Astrocyte of the cerebellum (primary cell): ENCODE measurements around the gene JPH4.

ENCODE experiments used
- DNase-seq: peaks from one replicate; pipeline ENCODE4 v3.0.0-alpha.2; 2011; ENCODE audit warnings: low read depth
- H3K4me3 ChIP-seq: 2 replicates; pipeline ENCODE4 v1.5.1; 2011; ENCODE audit warnings: mild to moderate bottlenecking, low read depth, low read length, moderate library complexity
- in situ Hi-C: cut with HindIII; loops from 2 replicates; pipeline ENCODE4 v1.10.0; 2017; ENCODE audit warnings: low sequenced_read_pairs
- TF ChIP-seq, protein P1 (sequence below): IDR thresholded peaks from 2 replicates; pipeline ENCODE4 v1.5.1; 2012; ENCODE audit warnings: low read length, low read depth, moderate library complexity, mild to moderate bottlenecking; ENCODE audit errors: missing control alignments

JPH4 gene

DNA sequence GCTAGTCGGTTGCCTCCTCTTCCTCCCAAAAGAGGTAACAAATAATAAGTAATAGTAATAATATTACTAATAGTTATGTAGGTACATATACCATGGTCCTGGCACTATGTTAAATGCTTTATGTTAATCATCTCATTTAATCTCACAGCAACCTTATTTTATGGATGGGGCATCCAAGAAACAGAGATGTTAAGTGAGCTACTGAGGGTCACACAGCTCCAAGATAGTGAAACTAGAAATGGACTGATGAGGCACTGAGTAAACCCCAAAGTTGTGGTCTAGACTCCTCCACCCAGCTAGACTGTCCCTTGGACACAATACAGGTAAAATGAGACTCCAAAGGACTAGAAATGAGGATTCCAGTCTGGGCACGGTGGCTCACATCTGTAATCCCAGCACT, 42.1 kb downstream of the JPH4 start:
- H3K4me3 ChIP-seq, result no peak overlapping the region
- in situ Hi-C loops, result no loop called here
- TF ChIP-seq, protein P1, sequence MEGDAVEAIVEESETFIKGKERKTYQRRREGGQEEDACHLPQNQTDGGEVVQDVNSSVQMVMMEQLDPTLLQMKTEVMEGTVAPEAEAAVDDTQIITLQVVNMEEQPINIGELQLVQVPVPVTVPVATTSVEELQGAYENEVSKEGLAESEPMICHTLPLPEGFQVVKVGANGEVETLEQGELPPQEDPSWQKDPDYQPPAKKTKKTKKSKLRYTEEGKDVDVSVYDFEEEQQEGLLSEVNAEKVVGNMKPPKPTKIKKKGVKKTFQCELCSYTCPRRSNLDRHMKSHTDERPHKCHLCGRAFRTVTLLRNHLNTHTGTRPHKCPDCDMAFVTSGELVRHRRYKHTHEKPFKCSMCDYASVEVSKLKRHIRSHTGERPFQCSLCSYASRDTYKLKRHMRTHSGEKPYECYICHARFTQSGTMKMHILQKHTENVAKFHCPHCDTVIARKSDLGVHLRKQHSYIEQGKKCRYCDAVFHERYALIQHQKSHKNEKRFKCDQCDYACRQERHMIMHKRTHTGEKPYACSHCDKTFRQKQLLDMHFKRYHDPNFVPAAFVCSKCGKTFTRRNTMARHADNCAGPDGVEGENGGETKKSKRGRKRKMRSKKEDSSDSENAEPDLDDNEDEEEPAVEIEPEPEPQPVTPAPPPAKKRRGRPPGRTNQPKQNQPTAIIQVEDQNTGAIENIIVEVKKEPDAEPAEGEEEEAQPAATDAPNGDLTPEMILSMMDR, result no peak
- DNase-seq, result no peak

DNA sequence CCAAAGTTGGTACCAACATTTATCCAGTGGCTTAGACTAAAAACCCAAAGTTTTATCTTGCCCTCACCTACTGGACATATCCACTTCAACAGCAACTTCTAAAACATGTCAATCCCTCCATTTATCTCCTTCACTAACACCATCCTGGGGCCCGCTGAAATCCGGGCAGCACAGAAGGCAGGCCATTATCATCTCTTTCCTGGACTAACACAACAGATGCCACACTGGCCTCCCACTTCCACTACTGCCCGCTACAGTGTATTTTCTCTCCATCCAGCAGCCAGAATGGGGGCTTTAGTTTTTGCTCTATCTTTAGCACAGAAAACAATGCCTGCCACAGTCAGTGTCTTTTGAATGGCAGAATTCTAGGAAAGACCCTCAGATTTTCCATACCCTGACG, 42.6 kb downstream of the JPH4 start:
- TF ChIP-seq, protein P1, result no peak
- no peak for DNase-seq
- H3K4me3 ChIP-seq, result no peak overlapping the region
- in situ Hi-C loops, result no loop called here

DNA sequence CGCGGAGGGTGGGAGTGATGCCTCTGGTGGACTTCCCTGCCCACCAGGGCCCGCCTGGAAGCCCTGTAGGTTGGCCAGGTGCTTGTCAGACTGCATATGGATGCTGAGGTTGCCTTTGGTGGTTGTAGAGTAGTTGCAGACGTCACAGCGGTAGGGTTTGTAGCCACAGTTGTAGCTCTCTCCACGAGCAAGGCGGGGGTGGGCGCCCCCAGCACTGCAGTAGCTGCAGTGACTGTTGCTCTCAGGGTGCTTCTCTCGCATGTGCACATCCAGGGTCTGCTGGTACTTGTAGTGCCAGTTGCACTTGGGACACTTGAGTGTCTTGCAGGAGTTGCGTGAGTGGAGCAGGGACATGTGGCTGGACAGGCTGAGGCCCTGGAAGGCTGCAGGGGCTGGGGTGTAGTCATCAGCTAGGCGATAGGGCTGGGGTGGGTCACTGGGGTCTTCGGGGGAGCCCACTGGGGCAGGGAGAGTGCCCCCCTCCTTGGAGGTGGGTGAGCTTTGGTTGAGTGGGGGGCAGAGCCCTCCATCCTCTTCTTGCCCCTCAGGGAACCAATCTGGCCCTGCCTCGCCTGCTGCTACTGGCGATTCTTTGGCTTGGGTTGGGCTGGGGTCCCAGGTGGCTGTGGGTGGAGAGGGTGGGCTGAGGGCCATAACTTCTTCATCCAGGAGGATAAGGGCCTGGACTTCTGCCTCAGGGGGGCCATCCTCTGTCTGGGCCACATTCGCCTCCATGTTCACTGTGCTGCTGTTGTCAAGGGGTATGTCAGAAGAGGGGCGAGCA, 44.7 kb downstream of the JPH4 start:
- no peak for DNase-seq
- in situ Hi-C loops, result loop anchor here (5.0 kb wide), 1 partner anchor 47 kb away; no protein-coding TSS in a partner anchor
- TF ChIP-seq, protein P1, result no peak
- H3K4me3 ChIP-seq, result no peak overlapping the region

DNA sequence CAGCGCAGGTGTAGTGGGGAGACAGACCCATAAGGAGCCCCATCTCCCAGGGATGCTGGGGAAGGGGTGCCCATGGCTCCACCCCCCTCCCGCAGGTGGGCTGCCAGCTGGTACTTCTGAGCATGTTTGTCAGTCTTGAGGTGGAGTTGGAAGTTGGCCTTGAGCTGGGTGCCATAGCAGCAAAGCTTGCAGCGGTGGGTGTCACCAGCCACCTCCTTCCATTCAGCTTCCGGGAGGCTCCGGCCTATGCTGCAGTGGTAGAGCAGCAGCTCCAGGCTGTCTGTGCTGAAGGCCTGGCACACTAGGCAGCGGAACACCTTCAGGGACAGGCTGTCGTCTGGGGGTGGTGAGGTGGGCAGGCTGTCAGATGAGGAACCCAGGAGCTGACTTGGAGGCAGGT, 45.9 kb downstream of the JPH4 start:
- no peak for DNase-seq
- TF ChIP-seq, protein P1, result no peak
- no peak overlapping the region for H3K4me3 ChIP-seq
- in situ Hi-C loops, result loop anchor here (5.0 kb wide), 1 partner anchor 45 kb away; no protein-coding TSS in a partner anchor

DNA sequence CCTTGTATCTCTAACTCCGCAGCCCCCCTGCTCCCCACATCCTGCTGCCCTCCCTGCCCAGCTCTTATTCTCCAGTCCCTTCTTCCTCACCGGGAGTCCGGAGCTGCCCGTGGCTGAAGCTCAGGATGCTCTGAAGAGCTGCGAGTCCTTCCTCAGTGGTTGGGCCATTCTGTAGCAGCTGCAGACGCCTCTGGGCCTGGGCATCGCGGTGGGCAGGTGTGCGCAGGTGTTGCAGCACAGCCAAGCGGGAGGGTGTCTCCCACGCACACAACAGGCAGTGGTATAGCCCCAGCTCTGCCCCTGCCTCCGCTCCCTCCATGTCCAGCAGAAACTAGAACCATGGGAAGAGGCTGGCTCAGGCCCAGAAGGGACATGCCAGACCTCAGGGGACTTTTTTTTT, 47.2 kb downstream of the JPH4 start:
- in situ Hi-C loops, result loop anchor here (5.0 kb wide), 1 partner anchor 44 kb away; no protein-coding TSS in a partner anchor
- no peak for DNase-seq
- no peak overlapping the region for H3K4me3 ChIP-seq
- TF ChIP-seq, protein P1, result no peak

DNA sequence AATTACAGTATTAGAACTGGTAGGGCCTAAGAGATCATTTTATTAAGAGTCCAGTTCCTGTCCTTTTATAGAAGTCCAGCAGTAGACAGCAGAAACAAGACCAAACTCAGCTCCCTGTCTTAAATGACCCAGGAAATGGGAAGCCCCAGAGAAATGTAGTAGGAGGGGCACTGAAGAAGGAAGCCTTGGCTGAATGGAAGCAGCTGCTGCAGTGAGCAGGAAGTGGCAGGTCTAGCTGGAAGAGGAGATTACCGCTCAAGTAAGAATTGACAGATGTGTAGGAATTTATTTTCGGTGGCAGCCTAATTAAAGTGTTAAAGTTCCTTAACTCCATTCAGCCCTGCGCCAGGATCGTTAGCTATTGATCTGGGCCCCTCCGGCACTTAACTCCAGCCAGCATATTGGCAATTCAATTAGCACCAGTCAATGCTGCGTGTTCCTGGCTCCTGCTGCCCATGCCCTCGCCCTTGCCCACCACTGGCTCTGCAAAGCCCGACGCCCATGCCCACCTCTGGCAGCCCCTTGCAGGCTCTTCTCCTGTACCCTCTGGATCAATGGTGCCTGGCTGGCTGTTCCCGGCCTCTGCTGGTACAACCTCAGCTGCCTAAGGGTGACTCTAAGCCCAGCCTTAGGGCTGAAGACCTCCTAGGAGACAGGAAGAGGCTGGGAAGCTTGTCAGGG, 48.1 kb downstream of the JPH4 start:
- TF ChIP-seq, protein P1, result no peak
- no peak overlapping the region for H3K4me3 ChIP-seq
- in situ Hi-C loops, result loop anchor here (5.0 kb wide), 1 partner anchor 43 kb away; no protein-coding TSS in a partner anchor
- no peak for DNase-seq
